ENCODE results near the gene GPATCH2L. TPM values are rescaled to one million over a fixed set of nuclear protein-coding genes. Genes with fewer than 3 reads are reported as not detected.

GPATCH2L gene
- total and polyA plus RNA-seq, 4 donors = 21.3 to 69.5 (median 43.4) TPM

DNA sequence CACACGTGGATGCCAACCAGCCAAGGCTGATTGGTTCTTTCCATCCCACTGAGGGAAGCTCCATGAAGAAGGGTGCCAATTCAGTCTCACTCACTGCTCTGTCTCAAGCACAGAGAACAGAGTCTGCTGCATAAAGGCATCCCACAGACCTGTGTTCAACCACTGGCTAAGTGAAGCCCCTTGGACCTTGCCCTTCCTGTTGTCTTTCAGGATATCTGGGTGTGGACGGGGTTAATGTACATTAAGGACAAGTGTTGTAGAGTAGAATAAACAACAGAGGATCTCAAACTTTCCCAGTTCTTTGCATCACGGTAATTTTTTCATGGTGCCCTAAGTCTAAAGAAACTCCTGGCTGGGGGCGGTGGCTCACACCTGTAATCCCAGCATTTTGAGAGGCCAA is 33.1 kb upstream of the GPATCH2L start:
- Histone ChIP-seq H3K27ac (ENCODE audit: low read depth, low read length) (no peak overlapping the region), H3K36me3 (ENCODE audit: control insufficient read depth, insufficient read depth, low read length) (no peaks in the 10 kb centered on the region), H3K27me3 (ENCODE audit: control insufficient read depth, insufficient read depth, low read length) (peaks cover 4% of the 10 kb centered on the region), H3K9me3 (ENCODE audit: control insufficient read depth, insufficient read depth, low read length) (no peaks in the 10 kb centered on the region), H3K4me3 (ENCODE audit: low read depth, low read length) (no peak overlapping the region), H3K4me1 (ENCODE audit: control insufficient read depth, insufficient read depth, low read length) (peaks cover 13% of the 10 kb centered on the region)
- no peak for DNase-seq (ENCODE audit: low read depth in 4 of 6, low spot score in 6 of 6)
- WGBS (ENCODE audit: insufficient coverage) = 95% methylated on average over 3 of the region's 4 CpGs

DNA sequence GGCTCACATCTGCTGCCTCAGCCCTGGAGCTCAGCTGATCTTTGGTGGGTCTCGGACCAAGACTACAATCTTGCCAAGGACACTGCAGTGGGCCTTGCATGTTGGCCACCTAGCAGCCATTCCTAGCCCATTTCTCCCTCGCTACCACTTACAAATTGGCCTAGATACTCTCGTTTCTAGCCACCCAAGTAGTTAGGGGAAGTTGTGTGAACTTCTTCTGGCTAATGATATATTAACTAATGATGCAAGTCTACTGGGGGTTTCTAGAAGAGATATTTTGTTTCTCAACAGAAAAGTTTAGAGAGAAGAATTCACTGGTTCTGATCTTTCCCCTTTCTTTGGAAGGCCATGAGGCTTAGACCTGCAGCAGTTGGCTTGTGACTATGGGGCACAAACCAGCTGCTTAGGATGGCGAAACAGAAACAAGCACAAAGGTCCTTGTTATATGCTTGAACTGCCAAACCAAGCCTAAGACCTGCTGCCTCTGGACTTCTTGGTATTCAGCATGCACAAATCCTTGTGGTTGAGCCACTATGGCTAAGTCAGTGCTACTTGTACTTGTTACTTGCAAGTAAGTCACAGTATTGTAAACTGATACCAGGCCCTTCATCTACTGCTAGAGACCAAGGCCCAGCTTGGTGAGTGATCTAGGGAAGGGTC is 30.5 kb upstream of the GPATCH2L start:
- Histone ChIP-seq H3K36me3 (ENCODE audit: control insufficient read depth, insufficient read depth, low read length) (no peaks in the 10 kb centered on the region), H3K27me3 (ENCODE audit: control insufficient read depth, insufficient read depth, low read length) (no peaks in the 10 kb centered on the region), H3K4me3 (ENCODE audit: low read depth, low read length) (no peak overlapping the region), H3K27ac (ENCODE audit: low read depth, low read length) (no peak overlapping the region), H3K9me3 (ENCODE audit: control insufficient read depth, insufficient read depth, low read length) (no peaks in the 10 kb centered on the region), H3K4me1 (ENCODE audit: control insufficient read depth, insufficient read depth, low read length) (peaks cover 13% of the 10 kb centered on the region)
- no peak for DNase-seq (ENCODE audit: low read depth in 4 of 6, low spot score in 6 of 6)
- 88% methylated on average over 2 of the region's 4 CpGs for WGBS (ENCODE audit: insufficient coverage)

DNA sequence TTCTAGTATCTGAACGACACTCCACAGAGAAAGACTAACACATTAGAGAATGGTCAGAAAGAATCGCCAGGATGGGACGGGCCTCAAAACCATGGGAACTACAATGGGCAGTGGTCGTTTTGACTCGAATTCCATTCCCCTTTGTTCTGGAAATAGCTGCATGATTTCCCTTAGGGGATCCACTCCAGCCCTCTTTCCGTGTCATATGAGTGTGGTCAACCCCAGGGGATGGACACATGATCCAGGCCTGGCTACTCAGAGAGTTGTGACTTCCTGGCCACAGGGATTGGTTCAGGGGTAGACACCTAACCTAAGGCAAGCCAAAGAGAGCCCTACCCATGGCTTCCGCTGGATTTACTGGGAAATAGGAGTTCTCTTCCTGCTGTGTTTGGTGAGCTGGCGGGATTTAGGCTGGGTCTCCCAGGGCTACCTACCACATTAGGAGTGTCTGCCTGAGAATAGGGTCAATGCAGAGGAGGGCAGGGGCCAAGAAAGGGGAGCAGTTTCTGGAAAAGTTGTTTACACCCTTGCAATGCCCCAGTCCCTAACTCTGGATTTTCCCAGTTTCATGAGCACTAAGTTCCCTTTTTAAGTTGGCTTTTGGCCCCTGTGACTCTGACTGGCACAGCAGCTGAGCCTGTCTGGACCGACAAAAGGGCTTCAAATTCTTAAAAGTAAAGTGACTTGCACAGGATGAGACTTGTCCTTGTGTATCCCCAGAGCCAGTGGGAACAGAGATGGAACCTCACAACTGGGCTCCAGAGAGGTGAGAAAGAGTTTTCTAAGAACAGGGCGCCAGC is 28.1 kb upstream of the GPATCH2L start:
- DNase-seq (ENCODE audit: low read depth in 4 of 6, low spot score in 6 of 6) = no peak
- H3K4me3 ChIP-seq (ENCODE audit: low read depth, low read length) = no peak overlapping the region
- 62% methylated on average over 10 of the region's 10 CpGs for WGBS (ENCODE audit: insufficient coverage)
- H3K9me3 ChIP-seq (ENCODE audit: control insufficient read depth, insufficient read depth, low read length) = no peaks in the 10 kb centered on the region
- H3K36me3 ChIP-seq (ENCODE audit: control insufficient read depth, insufficient read depth, low read length) = no peaks in the 10 kb centered on the region
- H3K27me3 ChIP-seq (ENCODE audit: control insufficient read depth, insufficient read depth, low read length) = no peaks in the 10 kb centered on the region
- H3K4me1 ChIP-seq (ENCODE audit: control insufficient read depth, insufficient read depth, low read length) = no peaks in the 10 kb centered on the region
- H3K27ac ChIP-seq (ENCODE audit: low read depth, low read length) = no peak overlapping the region

DNA sequence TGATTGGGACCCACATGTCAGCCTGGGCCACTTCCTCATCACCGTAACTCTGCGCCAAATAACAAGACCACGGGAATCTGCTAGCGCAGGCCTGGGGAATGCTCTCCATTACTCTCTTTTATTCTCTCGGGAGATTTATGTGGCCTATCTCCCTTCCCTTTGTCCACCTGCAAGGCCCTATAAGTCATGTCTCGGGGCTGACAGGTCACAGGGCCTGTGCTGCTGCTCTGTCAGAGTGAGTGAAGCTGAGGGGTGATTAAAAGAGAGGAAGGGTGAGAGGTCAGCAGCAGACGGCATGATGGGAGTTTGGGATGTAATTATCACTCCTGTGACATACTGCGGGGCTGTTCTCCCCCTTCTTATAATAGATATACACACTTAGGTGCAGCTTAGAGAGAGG is 26.2 kb upstream of the GPATCH2L start:
- H3K4me1 ChIP-seq (ENCODE audit: control insufficient read depth, insufficient read depth, low read length) = no peaks in the 10 kb centered on the region
- no peaks in the 10 kb centered on the region for H3K36me3 ChIP-seq (ENCODE audit: control insufficient read depth, insufficient read depth, low read length)
- no peak overlapping the region for H3K27ac ChIP-seq (ENCODE audit: low read depth, low read length)
- WGBS (ENCODE audit: insufficient coverage) = 52% methylated on average over 4 of the region's 8 CpGs
- no peak for DNase-seq (ENCODE audit: low read depth in 4 of 6, low spot score in 6 of 6)
- no peak overlapping the region for H3K4me3 ChIP-seq (ENCODE audit: low read depth, low read length)
- H3K27me3 ChIP-seq (ENCODE audit: control insufficient read depth, insufficient read depth, low read length) = peaks cover under 1% of the 10 kb centered on the region
- H3K9me3 ChIP-seq (ENCODE audit: control insufficient read depth, insufficient read depth, low read length) = no peaks in the 10 kb centered on the region

DNA sequence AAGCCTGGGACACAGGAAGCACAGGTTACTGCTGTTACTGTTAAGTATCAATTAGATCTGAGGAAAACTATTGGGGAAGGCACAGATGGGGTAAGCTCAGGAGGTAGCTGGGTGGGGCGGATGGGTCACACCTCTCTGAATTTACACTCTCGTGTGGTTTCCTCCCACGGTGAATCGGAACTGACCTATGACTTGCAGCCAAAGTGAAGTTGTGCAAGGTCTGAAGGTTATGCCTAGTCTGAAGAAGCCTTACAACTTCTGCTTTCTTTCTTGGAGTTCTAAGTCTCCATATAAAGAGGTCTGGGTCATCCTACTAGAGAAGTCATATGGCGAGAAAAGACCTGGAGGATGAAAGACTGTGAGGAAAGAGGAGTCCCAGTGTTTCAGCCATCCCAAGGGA is 25.6 kb upstream of the GPATCH2L start:
- H3K27me3 ChIP-seq (ENCODE audit: control insufficient read depth, insufficient read depth, low read length) = peaks cover 6% of the 10 kb centered on the region
- whole genome bisulfite sequencing (ENCODE audit: insufficient coverage) = 93% methylated on average over 2 of the region's 5 CpGs
- no peaks in the 10 kb centered on the region for H3K9me3 ChIP-seq (ENCODE audit: control insufficient read depth, insufficient read depth, low read length)
- DNase-seq (ENCODE audit: low read depth in 4 of 6, low spot score in 6 of 6) = no peak
- H3K4me1 ChIP-seq (ENCODE audit: control insufficient read depth, insufficient read depth, low read length) = no peaks in the 10 kb centered on the region
- H3K27ac ChIP-seq (ENCODE audit: low read depth, low read length) = no peak overlapping the region
- H3K36me3 ChIP-seq (ENCODE audit: control insufficient read depth, insufficient read depth, low read length) = no peaks in the 10 kb centered on the region
- H3K4me3 ChIP-seq (ENCODE audit: low read depth, low read length) = no peak overlapping the region

DNA sequence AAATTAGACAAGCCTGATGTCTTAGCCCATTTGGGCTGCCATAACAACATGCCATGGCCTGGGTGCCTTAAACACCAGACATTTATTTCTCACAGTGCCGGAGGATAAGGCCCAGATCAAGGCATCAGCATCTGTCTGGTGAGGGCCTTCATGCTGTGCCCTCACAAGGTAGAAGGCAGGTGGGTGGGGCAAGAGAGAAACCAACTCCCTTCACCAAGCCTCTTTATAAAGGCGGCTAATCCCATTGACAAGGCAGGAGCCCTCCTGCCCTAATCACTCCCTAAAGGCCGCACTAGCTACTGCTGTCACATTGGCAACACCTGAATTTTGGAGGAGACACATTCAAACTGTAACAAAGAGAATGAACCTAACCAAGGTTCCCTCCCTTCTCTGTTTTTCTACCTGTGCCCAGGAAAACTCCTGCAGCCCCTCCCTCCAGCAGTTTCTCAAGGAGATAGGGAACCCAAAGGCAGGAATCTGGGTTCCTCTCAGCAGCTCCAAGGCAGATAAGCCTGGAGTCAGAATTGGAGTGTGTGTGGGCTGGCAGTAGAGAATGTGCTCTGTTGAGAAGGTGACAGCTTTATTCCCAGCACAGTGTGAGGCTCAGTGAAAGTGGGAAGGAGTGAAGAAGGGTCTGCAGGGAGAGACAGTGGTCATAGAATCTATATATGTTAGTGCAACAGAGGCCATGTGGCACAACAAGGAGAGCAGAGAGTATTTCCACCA is 21.7 kb upstream of the GPATCH2L start:
- peaks cover 26% of the 10 kb centered on the region for H3K27me3 ChIP-seq (ENCODE audit: control insufficient read depth, insufficient read depth, low read length)
- no peak overlapping the region for H3K4me3 ChIP-seq (ENCODE audit: low read depth, low read length)
- DNase-seq (ENCODE audit: low read depth in 4 of 6, low spot score in 6 of 6) = no peak
- peaks cover 5% of the 10 kb centered on the region for H3K4me1 ChIP-seq (ENCODE audit: control insufficient read depth, insufficient read depth, low read length)
- H3K27ac ChIP-seq (ENCODE audit: low read depth, low read length) = no peak overlapping the region
- no peaks in the 10 kb centered on the region for H3K36me3 ChIP-seq (ENCODE audit: control insufficient read depth, insufficient read depth, low read length)
- 100% methylated on average over 1 of the region's 3 CpGs for WGBS (ENCODE audit: insufficient coverage)
- H3K9me3 ChIP-seq (ENCODE audit: control insufficient read depth, insufficient read depth, low read length) = no peaks in the 10 kb centered on the region

DNA sequence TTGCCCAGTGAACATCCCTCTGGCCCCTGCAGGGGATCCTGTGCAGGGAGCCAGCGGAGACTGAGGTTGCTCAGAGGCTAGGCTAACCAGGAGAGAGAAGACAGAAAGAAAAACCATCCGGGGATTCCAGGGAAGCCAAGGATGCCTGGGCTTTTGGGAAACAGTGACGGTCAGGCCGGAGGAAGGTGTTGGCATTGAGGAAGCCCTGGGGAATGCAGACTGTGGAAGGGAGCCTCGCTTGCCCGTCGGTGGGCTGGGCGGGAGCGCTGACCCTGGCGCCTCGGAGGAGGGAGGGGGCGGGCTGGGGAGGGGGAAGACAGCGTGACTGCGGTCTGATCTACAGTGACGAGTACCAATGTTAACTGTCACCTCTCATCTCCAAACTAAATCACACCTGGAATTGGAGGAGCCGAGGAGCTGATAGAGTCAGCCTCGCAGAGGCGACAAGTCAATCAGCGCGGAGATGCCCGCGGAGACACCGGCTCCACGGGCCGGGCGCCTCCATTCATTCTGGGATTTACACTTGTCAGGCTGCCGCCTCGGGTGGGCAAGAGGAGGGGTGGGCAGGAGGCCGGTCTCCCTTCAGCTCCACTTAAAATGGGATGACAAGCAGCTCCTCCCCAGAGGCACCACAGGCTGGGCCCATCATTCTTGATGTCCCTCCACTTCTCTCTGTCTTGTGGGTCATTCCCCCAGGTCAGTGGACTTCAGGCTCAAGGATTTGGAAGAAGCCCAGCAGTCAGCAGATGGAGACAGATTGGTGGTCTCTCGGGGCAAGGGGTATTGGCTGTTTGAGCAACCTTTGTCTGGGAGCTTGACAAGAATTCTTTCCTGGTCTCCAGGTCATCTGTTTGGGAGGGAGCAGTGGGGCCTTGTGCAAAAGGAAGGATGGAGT is 20.4 kb upstream of the GPATCH2L start:
- no peaks in the 10 kb centered on the region for H3K36me3 ChIP-seq (ENCODE audit: control insufficient read depth, insufficient read depth, low read length)
- H3K27ac ChIP-seq (ENCODE audit: low read depth, low read length) = no peak overlapping the region
- peaks cover 34% of the 10 kb centered on the region for H3K27me3 ChIP-seq (ENCODE audit: control insufficient read depth, insufficient read depth, low read length)
- WGBS (ENCODE audit: insufficient coverage) = 11% methylated on average over 17 of the region's 30 CpGs
- H3K4me1 ChIP-seq (ENCODE audit: control insufficient read depth, insufficient read depth, low read length) = peaks cover 5% of the 10 kb centered on the region
- no peak overlapping the region for H3K4me3 ChIP-seq (ENCODE audit: low read depth, low read length)
- no peaks in the 10 kb centered on the region for H3K9me3 ChIP-seq (ENCODE audit: control insufficient read depth, insufficient read depth, low read length)
- DNase-seq (ENCODE audit: low read depth in 4 of 6, low spot score in 6 of 6) = no peak

DNA sequence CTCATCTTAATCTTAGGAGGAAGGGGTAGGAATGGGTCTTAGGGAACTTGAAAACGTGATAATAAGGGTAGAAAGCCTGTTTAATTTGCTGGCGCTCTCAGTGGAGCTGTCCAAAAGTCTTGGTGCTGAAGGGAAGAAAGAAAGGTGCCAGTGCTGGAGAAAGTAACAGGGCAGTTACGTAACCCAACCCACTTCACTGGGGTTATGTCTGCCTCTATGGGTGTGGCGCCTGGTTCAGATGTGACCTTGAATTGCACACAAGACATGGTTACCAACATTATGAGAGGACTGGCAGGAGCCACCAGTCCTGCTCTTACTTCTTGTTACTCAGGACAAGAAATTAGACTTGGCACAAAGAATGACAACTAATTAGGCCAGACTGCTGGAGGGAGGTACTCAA is 18.6 kb upstream of the GPATCH2L start:
- Histone ChIP-seq H3K27ac (ENCODE audit: low read depth, low read length) (no peak overlapping the region), H3K27me3 (ENCODE audit: control insufficient read depth, insufficient read depth, low read length) (peaks cover 49% of the 10 kb centered on the region), H3K9me3 (ENCODE audit: control insufficient read depth, insufficient read depth, low read length) (no peaks in the 10 kb centered on the region), H3K4me1 (ENCODE audit: control insufficient read depth, insufficient read depth, low read length) (peaks cover 10% of the 10 kb centered on the region), H3K36me3 (ENCODE audit: control insufficient read depth, insufficient read depth, low read length) (no peaks in the 10 kb centered on the region), H3K4me3 (ENCODE audit: low read depth, low read length) (no peak overlapping the region)
- 53% methylated on average over 4 of the region's 4 CpGs for WGBS (ENCODE audit: insufficient coverage)
- peak in 1 of 6 donors; percentile 55 for DNase-seq (ENCODE audit: low read depth in 4 of 6, low spot score in 6 of 6)

DNA sequence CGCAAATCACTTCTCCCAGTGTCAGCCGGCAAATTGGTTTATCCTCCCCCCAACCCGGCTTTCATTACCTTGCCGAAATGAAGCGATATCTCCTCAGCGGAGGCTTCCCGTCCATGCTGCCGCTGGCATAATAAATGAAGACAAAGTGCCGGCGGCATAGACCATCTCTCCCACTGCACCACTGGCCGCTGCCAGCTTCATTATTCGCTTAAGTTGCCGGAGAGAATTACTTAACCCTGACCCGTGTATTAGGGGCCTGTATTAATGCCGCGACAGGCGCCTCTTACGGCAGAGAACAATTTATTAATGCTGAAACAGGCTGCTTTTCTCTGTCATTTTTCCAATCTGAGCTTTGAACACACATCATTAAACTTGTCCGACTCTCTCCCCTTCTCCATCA is 17.5 kb upstream of the GPATCH2L start:
- H3K27me3 ChIP-seq (ENCODE audit: control insufficient read depth, insufficient read depth, low read length) = peaks cover 54% of the 10 kb centered on the region
- no peak overlapping the region for H3K27ac ChIP-seq (ENCODE audit: low read depth, low read length)
- H3K9me3 ChIP-seq (ENCODE audit: control insufficient read depth, insufficient read depth, low read length) = no peaks in the 10 kb centered on the region
- H3K4me1 ChIP-seq (ENCODE audit: control insufficient read depth, insufficient read depth, low read length) = peaks cover 19% of the 10 kb centered on the region
- WGBS (ENCODE audit: insufficient coverage) = 62% methylated on average over 19 of the region's 19 CpGs
- no peak overlapping the region for H3K4me3 ChIP-seq (ENCODE audit: low read depth, low read length)
- peak in 1 of 6 donors; percentile 83 for DNase-seq (ENCODE audit: low read depth in 4 of 6, low spot score in 6 of 6)
- no peaks in the 10 kb centered on the region for H3K36me3 ChIP-seq (ENCODE audit: control insufficient read depth, insufficient read depth, low read length)
